Measurements from ENCODE around the gene EIF4G1. TPM values are rescaled to one million over a fixed set of nuclear protein-coding genes. Genes with fewer than 3 reads are reported as not detected.
A peak's percentile ranks its signal among the peaks of the same experiment; 100 is the strongest.

EIF4G1 gene
- total RNA-seq, 1 donor from 2014 or later: 274 TPM

DNA sequence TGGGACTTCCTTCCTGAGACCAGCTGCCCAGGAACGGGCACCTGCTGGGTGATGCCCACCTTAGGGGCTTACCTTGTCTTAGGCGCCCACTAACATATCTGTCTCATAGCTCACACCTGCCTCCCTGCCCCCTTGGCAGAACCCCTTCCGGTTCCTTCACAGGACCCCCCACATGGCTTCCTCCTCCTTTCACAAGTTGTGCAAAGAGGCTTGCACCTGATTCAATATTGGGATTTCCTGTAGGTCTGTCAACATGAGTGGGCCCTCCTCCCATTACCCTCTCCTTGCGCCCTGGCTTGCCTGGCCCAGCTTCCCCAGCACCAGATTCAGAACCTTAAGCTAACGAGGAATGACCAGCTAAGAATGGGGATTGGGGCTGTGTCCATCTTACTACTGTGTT is 63.0 kb downstream of the EIF4G1 start:
- DNase-seq (ENCODE audit: missing footprints) (no peak), ATAC-seq (no peak)
- intact Hi-C loops (cut with DNase I): no loop called here

DNA sequence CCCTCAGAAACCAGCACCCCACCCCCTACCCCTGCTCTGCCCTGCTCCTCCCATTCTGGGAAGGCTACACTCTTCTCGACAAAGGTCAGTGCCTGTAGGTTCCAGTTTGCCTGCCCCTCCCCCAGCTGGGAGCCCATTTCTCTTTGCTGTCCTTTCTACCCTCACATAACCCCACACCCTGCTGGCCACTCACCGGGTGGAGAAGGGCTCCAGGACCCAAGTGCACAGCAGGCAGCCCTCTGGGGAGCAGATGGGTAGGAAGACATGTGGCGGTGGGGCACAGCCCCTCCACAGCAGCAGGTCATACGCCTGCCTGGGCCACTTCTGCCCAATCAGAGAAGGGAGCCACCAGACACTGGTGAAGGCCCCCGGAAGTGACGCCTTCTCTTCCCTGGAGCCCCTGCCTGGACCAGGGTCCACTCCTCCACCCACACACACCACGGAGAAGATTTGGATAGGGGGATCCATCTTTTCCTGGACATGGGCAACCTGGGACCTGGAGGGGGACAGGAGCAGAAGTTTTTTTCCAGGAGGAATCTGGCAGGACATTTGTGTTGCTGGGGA is 63.6 kb downstream of the EIF4G1 start, which contains the start of gene THPO:
TSS of gene THPO (minus strand) at position 326 of the 564 bp plus-strand sequence. CDS start 1,948 bp downstream, outside the sequence.
- ATAC-seq (peak; percentile 5), DNase-seq (ENCODE audit: missing footprints) (no peak)
- intact Hi-C loops (cut with DNase I): no loop called here

DNA sequence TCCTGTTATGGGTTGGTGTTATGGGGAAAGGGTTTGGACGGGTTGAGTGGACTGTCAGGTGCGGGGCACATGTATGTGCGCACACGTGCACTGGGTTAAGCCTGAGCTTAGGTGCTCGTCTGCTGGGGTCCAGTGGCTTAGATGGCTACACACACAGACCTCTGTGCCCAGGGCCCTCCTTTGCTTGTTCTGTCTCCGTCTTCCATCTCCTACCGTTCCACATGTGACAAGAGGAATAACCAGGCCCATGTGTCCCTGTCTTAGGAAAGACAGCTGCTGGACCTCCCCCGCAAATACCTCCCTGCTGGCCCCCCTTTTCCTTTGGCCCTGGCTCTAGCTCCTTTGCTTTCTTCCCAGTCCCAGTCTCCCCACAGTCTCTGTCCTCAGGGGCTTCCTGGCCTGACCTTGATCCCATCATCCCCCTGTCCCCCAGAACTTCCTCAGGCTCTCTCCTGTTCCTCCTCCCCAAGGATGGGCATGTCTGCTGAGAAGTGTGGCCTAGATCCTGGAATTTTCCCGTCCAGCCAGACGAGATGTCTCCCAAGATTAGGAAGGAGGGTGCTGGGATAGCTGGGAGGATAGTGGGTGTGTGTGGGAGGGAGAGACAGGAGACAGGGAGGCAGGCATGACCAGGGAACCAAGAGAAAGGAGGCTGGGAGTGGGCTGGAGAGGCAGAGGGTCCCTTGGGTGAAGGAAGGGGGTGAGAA is 64.4 kb downstream of the EIF4G1 start:
- DNase-seq (ENCODE audit: missing footprints) (no peak), ATAC-seq (no peak)
- intact Hi-C loops (cut with DNase I): no loop called here

DNA sequence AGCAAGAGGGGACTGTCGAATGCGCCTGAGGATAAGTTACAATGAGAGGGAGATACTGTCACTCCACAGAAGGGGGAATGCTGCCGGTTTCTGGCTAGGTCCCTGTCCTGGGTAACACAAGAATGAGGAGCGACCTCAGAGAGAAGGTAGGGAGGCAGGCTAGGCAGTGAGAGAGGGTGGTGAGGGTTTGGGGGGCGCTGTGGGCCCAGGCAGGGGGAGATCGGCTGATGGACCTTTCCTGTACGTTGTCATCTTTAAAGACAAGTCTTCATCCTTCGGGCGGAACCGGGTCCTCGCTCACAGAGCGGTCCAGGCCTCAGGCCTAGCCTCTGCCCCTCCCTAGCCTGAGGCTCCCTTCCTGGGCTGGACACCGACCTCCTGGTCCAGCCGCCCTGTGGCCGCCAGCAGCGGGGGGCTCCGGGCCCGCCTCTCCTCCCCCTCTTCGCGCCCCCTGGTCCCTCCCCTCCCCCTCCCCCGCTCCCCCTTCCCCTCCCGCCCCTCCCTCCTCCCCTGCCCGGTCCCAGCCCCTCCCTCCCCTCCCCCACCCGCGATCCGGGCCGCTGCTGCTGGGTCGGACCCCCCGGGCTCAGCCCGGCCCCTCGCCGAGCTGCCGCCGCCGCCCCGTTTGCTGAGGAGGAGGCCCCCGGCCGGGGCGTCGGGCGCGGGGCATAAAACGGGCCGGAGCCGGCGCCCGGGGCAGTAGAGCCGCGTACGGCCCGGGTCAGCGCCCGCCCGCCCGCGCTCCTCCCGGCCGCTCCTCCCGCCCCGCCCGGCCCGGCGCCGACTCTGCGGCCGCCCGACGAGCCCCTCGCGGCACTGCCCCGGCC is 65.2 kb downstream of the EIF4G1 start, which contains the start of gene CHRD:
TSS of gene CHRD (plus strand) at position 697 of the 827 bp plus-strand sequence. CDS start 265 bp downstream, outside the sequence.
- intact Hi-C loops (cut with DNase I): no loop called here
- ATAC-seq: peak; percentile 78
- no peak for DNase-seq (ENCODE audit: missing footprints)

DNA sequence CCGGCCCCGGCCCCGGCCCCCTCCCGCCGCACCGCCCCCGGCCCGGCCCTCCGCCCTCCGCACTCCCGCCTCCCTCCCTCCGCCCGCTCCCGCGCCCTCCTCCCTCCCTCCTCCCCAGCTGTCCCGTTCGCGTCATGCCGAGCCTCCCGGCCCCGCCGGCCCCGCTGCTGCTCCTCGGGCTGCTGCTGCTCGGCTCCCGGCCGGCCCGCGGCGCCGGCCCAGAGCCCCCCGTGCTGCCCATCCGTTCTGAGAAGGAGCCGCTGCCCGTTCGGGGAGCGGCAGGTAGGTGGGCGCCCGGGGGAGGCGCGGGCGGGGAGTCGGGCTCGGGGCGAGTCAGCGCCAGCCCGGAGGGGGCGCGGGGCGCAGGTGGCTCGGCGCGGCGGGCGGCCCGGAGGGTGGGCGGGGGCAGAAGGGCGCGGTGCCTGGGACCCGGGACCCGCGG is 65.8 kb downstream of the EIF4G1 start:
- ATAC-seq (peak; percentile 48), DNase-seq (ENCODE audit: missing footprints) (no peak)
- intact Hi-C loops (cut with DNase I): no loop called here

DNA sequence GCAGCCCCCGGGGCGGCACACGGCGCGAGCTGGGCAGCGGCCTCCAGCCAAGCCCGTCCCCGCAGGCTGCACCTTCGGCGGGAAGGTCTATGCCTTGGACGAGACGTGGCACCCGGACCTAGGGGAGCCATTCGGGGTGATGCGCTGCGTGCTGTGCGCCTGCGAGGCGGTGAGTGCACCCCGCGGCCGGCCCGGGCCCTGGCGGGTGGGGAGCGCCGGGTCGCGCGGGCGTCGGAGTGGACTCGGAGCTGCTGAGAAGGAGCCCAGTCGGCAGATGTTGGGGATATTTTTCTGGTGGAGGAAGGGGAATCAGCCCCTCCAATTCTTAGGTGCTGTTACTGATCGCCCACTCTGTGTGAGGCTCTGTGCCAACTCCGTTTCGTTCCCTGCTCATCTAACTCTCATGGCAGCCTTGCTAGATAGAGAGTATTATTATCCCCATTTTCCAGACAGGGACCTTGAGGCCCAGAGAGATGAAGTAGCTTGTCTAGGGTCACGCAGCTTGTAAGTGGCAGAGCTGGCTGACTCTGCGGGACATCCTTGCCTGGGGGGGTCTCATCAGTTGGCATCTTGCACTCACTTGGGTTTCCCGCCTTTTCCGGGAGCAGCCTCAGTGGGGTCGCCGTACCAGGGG is 66.3 kb downstream of the EIF4G1 start:
- intact Hi-C loops (cut with DNase I): no loop called here
- no peak for DNase-seq (ENCODE audit: missing footprints)
- ATAC-seq: no peak

DNA sequence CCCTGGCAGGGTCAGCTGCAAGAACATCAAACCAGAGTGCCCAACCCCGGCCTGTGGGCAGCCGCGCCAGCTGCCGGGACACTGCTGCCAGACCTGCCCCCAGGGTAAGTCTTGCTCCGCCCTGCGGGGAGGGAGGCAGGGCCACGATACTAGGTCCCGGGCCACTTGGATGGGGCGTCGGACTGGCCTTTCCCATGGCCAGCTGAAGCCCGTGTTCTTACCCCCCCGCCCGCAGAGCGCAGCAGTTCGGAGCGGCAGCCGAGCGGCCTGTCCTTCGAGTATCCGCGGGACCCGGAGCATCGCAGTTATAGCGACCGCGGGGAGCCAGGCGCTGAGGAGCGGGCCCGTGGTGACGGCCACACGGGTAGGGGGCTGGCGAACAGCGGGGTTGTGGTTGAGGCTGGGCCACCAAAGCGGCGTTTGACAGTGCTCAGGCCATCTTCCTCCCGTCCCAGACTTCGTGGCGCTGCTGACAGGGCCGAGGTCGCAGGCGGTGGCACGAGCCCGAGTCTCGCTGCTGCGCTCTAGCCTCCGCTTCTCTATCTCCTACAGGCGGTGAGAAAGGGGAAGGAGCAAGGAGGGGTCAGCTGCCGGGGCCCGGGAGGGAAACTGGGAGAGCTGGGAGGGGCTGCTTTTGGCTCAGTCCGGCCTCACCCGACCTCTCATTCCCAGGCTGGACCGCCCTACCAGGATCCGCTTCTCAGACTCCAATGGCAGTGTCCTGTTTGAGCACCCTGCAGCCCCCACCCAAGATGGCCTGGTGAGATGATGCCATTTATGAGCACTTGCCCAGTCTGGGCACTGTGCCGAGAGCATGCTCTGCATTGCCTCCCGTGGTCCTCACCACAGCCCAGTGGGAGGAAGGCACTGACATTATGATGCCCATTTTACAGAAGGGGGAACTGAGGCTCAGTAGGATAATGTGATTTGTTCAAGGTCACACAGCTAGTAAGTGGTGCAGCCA is 67.1 kb downstream of the EIF4G1 start:
- DNase-seq (ENCODE audit: missing footprints): no peak
- intact Hi-C loops (cut with DNase I): no loop called here
- peak; percentile 47 for ATAC-seq

DNA sequence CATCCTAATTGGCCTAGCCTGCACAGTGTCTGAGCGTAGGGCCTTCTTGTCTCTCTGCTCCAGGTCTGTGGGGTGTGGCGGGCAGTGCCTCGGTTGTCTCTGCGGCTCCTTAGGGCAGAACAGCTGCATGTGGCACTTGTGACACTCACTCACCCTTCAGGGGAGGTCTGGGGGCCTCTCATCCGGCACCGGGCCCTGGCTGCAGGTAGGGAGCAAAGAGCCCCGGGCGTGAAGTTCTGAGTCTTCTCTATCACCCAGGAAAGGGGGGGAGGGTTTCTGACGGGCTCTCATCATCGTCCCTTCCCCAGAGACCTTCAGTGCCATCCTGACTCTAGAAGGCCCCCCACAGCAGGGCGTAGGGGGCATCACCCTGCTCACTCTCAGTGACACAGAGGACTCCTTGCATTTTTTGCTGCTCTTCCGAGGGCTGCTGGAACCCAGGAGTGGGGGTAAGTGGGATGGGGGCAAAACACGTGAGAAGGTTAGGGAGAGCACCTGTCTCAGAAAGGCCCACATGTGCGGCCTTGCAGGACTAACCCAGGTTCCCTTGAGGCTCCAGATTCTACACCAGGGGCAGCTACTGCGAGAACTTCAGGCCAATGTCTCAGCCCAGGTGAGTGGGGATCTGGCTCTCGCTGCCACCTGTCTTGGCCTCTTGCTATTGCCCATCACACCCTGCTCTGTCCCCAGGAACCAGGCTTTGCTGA is 68.1 kb downstream of the EIF4G1 start:
- DNase-seq (ENCODE audit: missing footprints) (no peak), ATAC-seq (no peak)
- intact Hi-C loops (cut with DNase I): no loop called here

DNA sequence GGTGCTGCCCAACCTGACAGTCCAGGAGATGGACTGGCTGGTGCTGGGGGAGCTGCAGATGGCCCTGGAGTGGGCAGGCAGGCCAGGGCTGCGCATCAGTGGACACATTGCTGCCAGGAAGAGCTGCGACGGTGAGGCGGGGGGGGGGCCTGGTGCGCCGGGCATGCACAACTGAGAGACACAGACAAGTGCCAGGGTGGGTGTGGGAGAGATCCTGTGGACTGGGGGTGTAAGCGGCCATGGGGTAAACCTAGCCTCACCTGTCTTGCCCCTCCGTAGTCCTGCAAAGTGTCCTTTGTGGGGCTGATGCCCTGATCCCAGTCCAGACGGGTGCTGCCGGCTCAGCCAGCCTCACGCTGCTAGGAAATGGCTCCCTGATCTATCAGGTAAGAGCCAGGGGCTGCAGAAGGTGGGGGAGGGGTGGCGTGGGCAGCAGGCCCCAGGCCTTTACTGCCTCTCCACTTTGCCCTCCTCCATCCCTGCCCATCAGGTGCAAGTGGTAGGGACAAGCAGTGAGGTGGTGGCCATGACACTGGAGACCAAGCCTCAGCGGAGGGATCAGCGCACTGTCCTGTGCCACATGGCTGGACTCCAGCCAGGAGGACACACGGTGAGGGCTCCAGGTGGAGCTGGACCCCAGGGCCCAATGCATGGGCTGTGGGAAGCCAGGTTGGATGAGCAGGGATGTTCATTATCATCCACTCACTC is 68.8 kb downstream of the EIF4G1 start:
- intact Hi-C loops (cut with DNase I): no loop called here
- DNase-seq (ENCODE audit: missing footprints) (no peak), ATAC-seq (no peak)

DNA sequence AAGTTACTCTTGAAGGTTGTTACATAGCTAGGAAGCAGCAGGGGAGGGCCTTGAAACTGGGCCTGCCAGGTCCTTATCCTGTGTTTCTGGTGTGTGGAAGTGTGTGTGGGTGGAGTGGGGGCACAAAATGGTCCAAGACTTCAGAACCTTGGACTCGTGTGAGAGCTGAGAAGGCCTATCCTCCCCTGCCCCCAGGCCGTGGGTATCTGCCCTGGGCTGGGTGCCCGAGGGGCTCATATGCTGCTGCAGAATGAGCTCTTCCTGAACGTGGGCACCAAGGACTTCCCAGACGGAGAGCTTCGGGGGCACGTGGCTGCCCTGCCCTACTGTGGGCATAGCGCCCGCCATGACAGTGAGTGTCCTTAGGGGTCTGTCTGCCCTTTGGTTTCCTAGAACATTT is 69.9 kb downstream of the EIF4G1 start:
- DNase-seq (ENCODE audit: missing footprints): no peak
- intact Hi-C loops (cut with DNase I): no loop called here
- no peak for ATAC-seq

Other genes with a start within 250 kb of the EIF4G1 start
- gene HTR3E, start 217.5 kb upstream of the EIF4G1 start, total RNA-seq: not detected
- gene EIF2B5, start 179.2 kb upstream of the EIF4G1 start, total RNA-seq: 32.2 TPM
- 60.7 TPM for gene DVL3, start 159.2 kb upstream of the EIF4G1 start, total RNA-seq
- gene AP2M1, start 139.8 kb upstream of the EIF4G1 start, total RNA-seq: 269 TPM
- 68.2 TPM for gene ABCF3, start 128.4 kb upstream of the EIF4G1 start, total RNA-seq
- gene VWA5B2, start 85.0 kb upstream of the EIF4G1 start, total RNA-seq: not detected
- gene ALG3, start 65.6 kb upstream of the EIF4G1 start, total RNA-seq: 18.4 TPM
- 1.7 TPM for gene EEF1AKMT4, start 64.9 kb upstream of the EIF4G1 start, total RNA-seq
- not detected for gene CAMK2N2, start 53.1 kb upstream of the EIF4G1 start, total RNA-seq
- gene ECE2, start 38.6 kb upstream of the EIF4G1 start, total RNA-seq: not detected
- gene PSMD2, start 15.4 kb upstream of the EIF4G1 start, total RNA-seq: 228 TPM
- gene FAM131A, start 23.0 kb downstream of the EIF4G1 start, total RNA-seq: 33.4 TPM
- gene CLCN2, start 47.0 kb downstream of the EIF4G1 start, total RNA-seq: 2.9 TPM
- gene POLR2H, start 47.1 kb downstream of the EIF4G1 start, total RNA-seq: 27.1 TPM
- 0.35 TPM for gene THPO, start 63.6 kb downstream of the EIF4G1 start, total RNA-seq
- gene CHRD, start 65.4 kb downstream of the EIF4G1 start, total RNA-seq: 8.7 TPM
- 1.6 TPM for gene EPHB3, start 247.2 kb downstream of the EIF4G1 start, total RNA-seq